Measurements from ENCODE around the gene FNDC3B.

DNA sequence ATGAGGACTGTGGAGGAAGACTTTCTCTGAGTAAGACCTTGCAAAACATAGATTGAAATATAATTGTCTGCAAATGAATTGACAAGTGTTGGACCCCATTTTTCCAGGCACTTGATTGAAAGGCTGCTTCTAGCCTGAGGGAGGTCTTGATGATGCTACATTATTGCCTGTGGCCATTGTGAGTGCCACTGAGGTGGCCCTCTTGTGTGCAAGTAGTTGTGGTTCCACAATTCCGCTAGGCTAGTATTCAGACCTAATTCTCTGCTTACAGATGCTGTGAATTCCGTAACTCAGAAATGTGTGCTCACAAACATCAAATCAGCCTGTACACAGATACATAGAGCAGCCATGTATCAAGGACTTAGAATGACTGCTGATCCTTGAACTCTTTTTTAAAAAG, 34.7 kb downstream of the FNDC3B start:
- no peak for TF ChIP-seq CTCF (IDR thresholded peaks at IDR 0.05)
- no peak for TF ChIP-seq ZFX (IDR thresholded peaks at IDR 0.05; ENCODE audit: borderline replicate concordance)
